Fibroblast of skin of abdomen (primary cell): Measurements from ENCODE around the gene CLIC6.

Experiments
- DNase-seq: peaks from one replicate; pipeline ENCODE4 v3.0.0-alpha.2; 2013

Gene CLIC6

DNA sequence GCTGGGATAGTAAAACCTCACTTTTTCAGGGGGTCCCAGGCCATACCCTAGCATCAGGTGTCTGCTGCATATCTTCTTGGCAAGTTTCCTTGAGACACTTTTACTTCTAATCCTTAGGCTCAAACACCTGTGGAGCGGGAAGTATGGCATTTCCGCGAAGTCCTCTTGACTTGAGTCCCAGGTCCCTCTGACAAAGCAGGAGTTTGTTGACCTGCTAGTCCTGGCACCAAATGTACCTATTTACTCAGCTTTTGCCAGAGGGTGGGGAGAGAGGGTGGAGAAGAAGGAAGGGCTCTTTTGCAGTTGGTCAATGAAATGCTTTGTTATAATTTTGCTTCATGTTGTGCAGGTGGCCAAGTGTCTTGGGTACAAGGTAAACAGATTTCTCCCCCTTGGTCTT is 59.7 kb downstream of the CLIC6 start:
- DNase-seq: no peak

DNA sequence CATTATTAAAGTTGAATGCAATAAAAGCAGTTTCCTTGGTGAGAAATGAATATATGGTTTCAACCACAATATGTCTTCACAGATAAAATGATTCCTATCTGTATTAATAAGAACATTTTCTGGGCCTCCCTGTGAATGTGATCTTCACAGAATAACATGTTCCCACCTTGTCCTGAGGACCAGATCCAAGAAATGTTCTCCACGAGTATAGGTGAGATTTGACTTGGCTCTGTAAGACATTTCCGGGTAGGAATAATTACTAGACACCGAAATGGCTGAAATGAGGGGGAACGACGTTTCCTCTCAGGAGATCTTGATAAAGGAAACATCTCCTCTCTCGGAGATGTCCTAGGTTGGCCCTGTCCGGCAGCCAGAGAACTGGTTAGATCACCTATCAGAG is 61.4 kb downstream of the CLIC6 start:
- no peak for DNase-seq

DNA sequence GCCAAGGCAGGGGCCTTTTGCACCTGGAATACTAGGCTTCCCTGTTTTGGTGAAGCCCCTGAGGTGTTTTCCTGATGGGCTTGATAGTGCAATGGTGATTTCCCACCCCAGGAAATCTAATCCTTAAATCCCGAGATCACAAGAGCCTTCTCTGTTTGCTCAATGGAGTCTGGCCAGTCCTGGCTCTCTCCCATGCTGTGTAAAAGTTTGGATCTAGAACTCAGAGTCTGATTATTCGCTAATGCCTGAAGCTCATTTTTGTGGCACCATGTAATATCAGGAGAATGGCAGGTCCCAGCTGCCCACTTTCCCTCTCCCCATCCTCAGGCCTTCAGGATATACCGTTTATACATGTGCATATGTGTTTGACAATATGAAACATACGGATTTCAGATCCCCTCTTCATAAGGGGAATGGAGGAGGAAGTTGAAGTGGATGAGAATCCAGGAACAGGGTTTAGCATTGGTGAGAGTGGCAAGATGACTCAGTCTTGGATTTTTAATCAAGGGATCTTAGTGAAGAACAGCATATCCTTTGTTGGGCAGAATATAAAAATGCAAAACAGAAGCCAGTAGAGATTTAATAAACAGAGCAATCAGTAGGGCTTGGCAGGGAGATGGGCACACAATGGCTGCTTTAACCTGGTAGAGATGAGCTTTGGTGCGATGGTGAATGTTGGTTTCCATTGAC is 62.1 kb downstream of the CLIC6 start:
- DNase-seq: no peak

DNA sequence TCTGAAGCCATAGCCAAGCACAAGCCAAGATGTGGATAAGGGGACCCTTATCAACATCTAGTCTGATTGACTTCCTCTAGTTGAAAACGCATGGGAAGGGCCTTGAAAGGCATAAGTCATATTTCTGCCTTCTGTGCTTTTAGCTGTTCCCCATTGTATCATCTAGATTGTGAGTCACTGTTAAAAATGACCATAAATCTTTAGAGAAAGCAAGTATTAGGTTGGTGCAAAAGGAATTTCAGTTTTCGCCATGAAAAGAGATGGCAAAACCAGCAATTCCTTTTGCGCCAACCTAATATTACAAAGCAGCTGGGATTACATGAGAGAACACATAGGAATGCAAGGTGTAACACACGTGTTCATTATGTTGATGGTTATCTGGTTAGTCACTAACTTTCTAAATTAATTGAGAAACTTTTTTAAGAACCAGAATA is 63.6 kb downstream of the CLIC6 start:
- peak; percentile 40 for DNase-seq

DNA sequence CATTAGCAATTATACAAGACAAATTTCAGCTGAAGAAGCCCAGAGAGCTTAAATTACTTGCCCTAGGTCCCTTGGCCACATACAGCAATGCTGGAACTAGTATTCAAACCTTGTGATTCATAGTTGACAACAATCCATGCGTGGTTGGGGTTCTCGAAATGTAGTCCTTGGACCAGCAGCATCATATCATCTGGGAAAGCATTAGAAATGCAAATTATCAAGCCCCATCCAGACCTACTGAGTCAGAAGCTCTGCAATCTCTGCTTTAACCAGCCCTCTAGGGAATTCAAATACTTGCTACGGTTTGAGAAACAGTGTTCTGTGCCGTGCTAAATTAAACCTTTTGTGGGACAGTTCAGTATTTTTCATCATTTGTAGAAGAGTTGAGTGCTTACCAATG is 65.1 kb downstream of the CLIC6 start:
- no peak for DNase-seq

DNA sequence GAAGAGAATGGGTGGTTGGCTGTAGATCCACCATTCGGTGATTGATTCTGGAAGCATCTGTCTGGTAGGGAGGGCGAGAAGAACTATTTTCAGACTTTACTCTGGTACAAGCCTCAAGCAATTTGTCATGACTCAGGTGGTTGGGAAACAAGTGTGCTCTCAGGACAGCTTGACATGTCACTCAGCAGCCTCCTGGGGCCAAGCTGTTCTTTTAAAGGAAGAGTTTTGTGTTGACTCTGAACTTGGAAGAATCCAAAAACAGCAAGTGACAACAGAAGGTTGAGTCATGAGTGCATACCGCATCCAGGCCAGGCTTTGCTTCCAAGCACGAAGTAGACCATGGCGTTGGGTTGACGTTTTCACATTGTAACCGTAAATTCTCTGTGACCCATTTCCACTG is 65.9 kb downstream of the CLIC6 start:
- DNase-seq: no peak

DNA sequence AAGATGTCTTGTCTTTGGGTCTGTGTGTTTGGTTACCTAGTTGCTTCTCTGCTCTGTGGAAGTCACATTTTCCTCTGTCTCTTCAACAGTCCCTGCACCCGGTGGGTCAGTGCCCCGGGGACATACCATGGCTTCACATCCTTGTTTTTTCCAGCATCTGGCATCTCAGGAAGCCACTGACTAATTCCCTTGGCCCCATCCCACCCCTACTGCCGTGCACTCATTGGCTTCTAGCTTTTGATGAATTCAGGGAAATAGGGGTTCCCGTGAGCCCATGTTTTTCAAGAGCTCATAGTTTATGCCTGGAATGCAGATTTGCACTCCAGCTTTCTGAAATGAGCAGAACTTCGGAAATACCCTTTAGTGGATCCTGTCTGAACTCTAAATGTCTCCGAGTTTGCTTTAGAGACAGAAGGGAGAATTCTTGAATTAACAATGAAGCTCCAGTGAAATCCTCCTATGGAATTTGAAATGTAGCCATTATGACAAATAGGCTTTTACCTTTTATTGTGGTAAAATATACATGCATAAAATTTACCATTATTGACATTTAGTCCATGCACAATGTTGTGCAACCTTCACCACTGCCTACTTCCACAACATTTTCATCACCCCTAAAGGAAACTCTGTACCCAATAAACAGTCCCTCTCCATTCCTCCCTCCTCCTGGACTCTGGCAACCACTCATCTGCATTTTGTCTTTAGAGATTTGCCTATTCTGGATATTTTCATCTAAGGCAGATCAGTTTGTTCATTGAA is 67.5 kb downstream of the CLIC6 start:
- peak; percentile 26 for DNase-seq

DNA sequence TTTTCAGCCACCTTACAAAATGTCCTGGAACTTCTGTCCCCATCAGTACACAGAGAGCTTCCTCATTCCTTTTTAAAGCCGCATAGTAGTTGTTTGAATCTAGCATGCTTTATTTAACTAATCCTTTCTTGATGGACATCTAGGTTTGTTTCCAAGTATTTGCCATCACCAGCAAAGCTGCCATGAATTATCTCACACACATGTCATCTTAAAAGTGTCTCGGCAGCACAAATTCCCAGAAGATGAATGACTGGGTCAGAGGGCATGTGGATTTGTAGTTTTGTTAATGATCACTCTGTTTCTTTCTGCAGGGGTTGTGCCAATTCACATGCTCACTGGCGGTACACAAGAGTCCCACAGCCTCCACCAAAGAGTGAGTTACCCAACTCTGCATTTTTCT is 68.3 kb downstream of the CLIC6 start:
- peak; percentile 32 for DNase-seq

DNA sequence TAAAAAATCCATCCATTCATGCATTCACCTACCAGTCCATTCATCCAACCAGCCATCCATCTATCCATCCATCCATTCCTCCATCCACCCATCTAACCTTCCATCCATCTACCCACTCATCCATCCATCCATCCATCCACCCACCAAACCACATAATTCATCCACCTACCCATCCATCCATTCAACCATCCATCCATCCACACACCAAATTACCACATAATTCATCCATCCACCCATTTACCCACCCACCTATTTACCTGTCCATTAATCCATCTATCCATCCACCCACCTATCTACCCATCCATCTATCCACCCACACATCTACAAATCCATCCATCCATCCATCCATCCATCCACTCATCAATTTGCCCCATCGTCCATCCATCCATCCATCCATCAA is 71.4 kb downstream of the CLIC6 start:
- no peak for DNase-seq

DNA sequence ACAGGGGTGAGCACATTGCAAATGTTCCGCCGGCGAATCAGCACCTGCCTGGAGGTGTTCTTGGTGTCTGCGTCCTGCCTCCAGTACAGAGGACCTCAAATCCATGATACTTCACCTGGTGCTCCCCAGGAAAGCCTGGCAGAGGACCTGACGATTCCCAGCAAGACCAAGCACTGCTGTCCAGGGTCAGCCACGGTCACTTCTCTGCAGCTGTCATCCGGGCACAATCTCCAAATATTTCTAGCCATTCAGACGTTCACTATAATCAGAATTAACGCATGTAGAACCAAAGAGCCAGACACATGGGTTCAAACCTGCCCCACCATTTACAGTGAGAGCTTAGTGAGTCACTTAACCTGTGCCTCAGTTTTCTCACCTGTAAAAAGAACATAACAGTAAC is 74.5 kb downstream of the CLIC6 start:
- no peak for DNase-seq

DNA sequence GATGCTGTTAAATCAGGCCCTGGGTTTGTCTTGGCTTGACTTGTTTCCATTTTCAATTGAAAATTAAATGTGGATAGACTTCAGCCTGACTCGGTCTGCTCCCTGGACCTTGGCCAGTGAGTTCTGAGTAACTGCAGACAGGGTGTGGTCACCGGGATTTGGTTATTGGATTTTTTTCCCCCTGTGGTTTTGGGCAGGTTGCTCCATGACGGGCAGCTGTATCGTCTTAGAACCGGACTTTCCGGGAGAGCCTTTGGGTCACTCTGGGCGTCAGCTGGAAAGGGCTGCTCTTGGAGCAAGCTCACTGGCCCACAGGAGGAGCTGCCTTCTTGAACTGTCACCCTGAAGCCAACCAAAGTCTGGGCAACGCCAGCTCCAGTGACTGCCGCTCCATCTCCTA is 75.0 kb downstream of the CLIC6 start:
- peak; percentile 49 for DNase-seq

DNA sequence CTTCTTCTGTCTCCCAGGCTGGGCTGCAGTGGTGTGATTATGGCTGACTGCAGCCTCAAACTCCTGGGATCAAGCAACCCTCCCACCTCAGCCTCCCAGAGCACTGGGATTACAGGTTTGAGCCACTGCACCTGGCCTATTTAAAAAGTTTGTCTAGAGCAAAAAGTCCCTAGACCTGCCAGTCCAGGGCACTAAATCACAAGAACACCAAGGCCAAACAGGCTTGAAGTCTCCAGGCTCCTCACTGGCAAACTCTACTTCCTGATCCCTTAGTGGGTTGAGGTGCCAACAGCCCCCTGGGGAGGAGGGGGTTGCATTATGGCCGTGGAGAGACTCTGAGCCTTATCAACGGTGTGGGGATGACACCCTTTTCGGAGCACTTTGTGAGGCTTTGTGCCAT is 76.0 kb downstream of the CLIC6 start:
- no peak for DNase-seq

DNA sequence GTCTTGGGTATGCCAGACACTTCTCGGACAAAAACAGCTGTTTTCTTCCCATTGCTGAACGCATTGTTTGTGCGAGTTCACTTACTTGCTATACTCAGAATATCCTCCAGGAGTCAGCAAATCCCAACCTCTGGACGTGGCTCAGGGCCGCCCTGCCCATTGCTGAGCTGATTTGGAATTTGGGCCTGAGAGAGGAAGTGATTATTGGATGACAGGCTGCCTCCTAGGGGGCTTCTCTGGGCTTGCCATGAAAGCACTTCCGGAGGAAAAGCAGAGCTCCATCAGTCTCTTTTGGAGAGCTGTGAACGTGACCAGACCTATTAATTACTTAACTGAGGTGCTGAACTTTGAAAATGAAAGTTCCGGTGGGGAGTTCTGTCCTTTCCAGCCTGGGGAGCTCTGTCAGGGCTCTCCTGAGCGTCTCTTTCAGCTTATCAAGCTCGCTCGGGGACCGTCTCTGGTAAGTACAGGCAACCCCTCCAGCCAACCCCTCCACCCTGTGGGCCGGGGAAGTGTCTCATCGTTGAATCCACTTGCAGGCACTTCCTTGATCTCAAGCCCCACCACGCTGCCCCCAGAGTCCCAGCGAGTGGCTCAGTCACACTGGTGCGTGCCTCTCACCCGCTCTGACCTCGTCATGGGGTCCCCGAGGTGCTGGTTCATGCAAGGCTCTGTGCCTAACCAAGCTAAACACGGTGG is 76.9 kb downstream of the CLIC6 start:
- DNase-seq: peak; percentile 89

DNA sequence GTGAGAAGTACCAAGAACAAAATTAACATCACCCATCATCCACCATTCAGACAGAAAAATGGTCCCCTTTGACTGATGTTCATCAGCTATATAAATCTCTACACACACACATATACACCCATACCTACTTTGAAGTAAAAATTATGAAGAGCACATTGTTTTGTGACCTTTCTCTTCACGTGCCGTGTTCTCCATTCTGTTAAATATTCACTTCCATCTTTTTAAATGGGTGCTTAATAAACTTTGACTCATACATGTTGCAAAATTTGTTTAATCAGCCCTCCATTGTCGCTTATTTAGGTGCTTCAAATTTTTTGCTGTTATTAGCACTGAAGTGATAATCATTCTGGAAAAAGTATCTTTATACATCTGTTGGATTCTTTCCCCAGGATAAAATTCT is 80.1 kb downstream of the CLIC6 start:
- no peak for DNase-seq

DNA sequence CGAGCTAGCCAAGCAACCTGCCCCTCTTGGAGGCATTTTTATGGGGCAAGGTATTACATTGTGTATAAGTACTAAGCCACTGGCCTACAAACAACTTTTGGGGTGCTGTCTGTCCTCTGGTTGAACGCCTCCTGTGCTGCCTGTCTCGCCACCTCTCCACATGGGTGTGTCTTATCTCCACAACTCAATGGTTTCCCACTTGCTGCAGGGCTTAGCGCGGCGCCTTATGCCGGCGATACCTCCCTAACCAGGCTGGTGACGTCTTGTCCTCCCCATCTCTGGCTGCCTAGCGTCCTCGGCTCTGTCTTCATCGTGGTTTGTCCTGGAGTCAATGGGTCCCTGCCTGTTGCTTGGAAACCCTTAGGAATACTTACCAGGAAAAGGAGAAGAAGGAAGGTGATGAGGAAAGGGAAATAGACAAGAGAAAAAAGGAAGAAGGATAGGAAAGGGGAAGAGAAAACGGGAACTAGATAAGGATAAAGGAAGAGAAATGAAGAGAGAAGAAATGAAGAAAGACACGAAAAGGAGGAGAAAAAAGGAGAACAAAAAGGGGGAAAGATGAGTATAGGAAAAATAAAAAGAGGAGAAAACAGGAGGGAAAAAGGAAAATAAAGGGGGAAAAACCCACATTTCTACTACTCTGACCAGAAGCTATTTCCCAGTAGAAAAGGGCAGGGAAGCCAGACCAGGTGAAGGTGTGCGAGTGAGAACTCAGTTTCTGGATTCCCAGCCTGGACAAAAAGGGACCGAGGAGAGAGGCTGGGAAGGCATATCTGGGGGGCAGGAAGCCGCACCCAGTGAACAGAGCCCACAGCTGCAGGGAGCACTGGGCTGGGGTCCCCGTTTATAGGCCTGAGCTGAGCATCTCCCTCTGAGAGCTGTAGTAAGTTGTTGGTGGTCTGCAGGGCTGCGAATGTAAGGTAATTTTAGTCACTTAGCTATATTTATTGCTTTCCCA is 86.2 kb downstream of the CLIC6 start:
- DNase-seq: no peak

DNA sequence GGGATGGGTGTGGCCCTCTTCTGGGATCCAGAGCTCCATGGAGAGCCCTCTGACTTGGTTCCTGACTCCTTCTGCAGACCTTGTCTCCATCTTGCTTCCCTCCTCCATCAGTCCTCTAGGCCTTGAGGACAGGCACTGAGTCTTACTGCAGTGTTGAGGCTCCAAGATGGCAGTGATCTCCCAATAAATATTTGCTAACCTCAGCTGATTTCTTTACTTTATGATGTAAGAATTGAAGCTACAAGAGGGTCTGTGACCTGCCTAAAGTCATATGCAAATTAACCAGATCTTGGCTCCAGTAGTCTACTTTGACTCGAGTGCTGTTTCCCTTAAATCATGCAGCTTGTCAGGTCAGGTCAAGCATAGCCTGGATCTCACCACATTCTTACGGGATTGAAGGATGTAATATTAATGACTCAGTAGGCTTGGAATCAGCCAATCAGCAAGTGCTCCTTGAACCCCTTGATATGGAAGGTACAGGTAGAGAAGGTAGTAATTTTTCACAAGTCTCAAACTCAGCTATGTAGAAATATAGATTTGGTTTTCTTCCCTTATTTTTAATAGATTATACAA is 93.0 kb downstream of the CLIC6 start:
- peak; percentile 35 for DNase-seq

DNA sequence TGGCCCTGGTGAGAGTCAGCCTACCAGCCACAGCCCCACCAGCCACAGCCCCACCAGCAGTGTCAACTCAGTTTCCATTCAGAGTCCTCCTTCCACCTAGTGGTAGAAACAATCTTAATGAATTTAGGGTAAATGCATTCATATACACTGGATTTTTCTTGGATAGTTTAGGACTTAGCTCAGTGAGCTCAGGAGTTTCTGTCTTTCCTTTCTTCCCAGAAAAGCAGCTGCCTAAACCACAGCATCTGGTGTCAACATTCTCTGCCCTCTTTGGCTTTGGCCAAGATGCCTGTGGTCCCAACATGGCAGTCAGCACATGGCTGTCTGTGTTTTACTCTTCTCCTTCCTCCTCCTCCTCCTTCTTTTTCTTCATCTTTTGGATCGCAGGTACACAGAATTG is 94.0 kb downstream of the CLIC6 start:
- DNase-seq: peak; percentile 73

DNA sequence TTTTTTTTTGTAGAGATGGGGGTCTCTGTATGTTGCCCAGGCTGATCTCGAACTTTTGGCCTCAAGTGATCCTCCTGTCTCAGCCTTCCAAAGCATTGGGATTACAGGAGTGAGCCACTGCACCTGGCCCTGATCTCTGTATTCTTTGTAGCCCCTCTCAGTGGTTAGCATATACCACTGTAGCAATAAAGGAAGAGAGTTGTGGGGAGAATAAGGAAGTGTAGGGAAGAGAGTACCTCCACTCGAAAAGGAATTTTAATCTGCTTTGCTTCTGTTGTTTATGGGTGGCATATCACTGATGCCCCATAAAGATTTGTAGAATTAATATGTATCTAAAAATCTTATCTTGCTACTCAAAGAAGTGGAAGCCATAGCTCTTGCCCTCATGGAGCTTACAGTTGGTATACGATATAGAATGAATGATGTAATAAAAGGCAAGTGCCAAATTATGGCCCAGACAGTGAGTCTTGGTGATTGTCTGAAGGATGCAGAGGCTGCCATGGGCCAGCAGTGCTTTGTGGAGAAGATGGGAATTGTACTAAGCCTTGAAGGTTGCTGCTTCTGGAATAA is 96.0 kb downstream of the CLIC6 start:
- no peak for DNase-seq

DNA sequence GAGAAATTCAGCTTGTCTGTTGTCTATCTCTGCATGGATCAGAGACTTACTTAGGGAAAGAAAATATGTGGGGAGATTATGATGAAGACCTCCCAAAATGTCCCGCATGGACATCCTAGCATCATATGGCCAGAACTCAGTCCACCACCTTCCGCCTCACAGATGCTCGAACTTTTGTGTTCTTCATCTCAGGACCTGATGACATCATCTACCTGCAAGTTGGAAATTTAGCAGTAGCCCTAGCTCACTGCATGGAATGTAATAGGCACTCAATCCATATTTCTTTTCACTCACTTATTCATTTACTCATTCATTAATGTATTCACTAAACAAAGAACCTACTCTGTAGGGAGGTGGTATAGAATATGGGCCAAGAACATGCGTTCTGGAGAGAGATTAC is 96.8 kb downstream of the CLIC6 start:
- DNase-seq: no peak

DNA sequence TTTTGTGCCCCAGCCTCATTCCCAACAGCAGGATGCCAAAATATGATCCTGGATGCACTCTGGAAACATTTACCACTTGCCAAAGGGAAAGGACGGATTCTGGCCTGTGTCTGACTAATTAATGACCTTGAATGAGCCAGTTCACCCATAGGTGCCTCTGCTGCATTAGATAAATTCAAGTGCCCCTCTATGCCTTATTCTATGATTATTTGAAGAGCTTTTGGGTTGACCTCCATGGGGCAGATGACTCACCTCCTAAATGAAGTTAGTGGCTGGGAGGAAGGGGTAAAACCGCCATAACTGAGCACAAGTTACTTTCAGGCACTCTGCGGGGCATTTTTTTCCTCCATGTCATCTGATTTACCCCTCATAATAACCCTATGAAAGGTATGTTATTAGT is 98.1 kb downstream of the CLIC6 start:
- DNase-seq: no peak
